Uterus (tissue), 2 donors: ENCODE results near the gene CLDN7.

ENCODE experiments used
- POLR2A ChIP-seq, 2 donors: fragments of 450-650 bp; IDR thresholded peaks; one replicate each; pipeline ENCODE4 v1.6.1; 2016; ENCODE audit warnings: antibody characterized with exemption in 2 of 2, mild to moderate bottlenecking in 1 of 2, moderate library complexity in 1 of 2
- TF ChIP-seq, protein P1 (sequence below), 4 experiments: fragments of 200-600 bp in 2 of 4; fragments of 450-650 bp in 2 of 4; sonication (generic) in 2 of 4; IDR thresholded peaks; one replicate each; pipeline ENCODE4 v1.5.1; 2016 to 2019; ENCODE audit warnings: antibody characterized with exemption in 4 of 4, mild to moderate bottlenecking in 2 of 4, moderate library complexity in 1 of 4

DNA sequence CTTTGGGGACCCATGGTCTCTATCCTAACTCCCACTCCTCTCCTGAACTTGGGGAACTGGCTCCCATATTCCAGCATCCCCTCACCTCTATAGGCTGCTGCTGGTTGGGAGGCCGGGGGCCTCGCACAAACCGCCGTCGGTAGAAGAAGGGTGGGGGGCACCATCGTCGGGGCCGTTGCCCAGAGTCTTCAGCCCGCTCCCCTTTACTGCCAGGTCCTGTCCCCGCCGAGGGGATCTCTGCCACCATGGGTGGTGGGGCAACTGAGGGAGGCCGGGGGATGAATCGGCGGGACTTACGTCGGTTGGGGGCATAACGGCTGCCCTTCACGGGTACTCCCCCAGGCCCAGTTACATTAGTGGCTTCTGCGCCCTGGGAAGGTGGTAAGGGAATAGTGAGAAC, 27.9 kb upstream of the CLDN7 start:
- TF ChIP-seq, protein P1, sequence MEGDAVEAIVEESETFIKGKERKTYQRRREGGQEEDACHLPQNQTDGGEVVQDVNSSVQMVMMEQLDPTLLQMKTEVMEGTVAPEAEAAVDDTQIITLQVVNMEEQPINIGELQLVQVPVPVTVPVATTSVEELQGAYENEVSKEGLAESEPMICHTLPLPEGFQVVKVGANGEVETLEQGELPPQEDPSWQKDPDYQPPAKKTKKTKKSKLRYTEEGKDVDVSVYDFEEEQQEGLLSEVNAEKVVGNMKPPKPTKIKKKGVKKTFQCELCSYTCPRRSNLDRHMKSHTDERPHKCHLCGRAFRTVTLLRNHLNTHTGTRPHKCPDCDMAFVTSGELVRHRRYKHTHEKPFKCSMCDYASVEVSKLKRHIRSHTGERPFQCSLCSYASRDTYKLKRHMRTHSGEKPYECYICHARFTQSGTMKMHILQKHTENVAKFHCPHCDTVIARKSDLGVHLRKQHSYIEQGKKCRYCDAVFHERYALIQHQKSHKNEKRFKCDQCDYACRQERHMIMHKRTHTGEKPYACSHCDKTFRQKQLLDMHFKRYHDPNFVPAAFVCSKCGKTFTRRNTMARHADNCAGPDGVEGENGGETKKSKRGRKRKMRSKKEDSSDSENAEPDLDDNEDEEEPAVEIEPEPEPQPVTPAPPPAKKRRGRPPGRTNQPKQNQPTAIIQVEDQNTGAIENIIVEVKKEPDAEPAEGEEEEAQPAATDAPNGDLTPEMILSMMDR (IDR thresholded peaks at IDR 0.05): no peak
- TF ChIP-seq POLR2A (IDR thresholded peaks at IDR 0.05): no peak
